WERI-Rb-1 (cell line): Measurements from ENCODE around the gene SERPINA6.
A peak's percentile ranks its signal among the peaks of the same experiment; 100 is the strongest.

ENCODE experiments used
- DNase-seq: peaks from one replicate; pipeline ENCODE4 v3.0.0-alpha.2; 2020
- H3K27ac ChIP-seq: fragments of 250-450 bp; sonication (Bioruptor Pico); 2 replicates; pipeline ENCODE4 v1.5.1; 2020; ENCODE audit warnings: mild to moderate bottlenecking, moderate library complexity
- H3K27me3 ChIP-seq: fragments of 250-450 bp; sonication (Bioruptor Pico); 2 replicates; pipeline ENCODE4 v1.5.1; 2021; ENCODE audit warnings: mild to moderate bottlenecking, low read depth, moderate library complexity; ENCODE audit not compliant: insufficient read depth, severe bottlenecking
- H3K36me3 ChIP-seq: fragments of 250-450 bp; sonication (Bioruptor Pico); 2 replicates; pipeline ENCODE4 v1.5.1; 2020; ENCODE audit warnings: mild to moderate bottlenecking, moderate library complexity
- H3K4me3 ChIP-seq: 2 replicates; pipeline ENCODE4 v1.5.1; 2011; ENCODE audit warnings: low read depth, mild to moderate bottlenecking, control low read depth, low read length
- H3K9me3 ChIP-seq: fragments of 250-450 bp; sonication (Bioruptor Pico); 2 replicates; pipeline ENCODE4 v1.5.1; 2021; ENCODE audit warnings: mild to moderate bottlenecking, moderate library complexity; ENCODE audit not compliant: severe bottlenecking
- TF ChIP-seq, protein P1 (sequence below): IDR thresholded peaks from 2 replicates; pipeline ENCODE4 v1.5.1; 2011; ENCODE audit warnings: low read depth, mild to moderate bottlenecking, control low read depth, inconsistent platforms, low read length

The SERPINA6 gene

DNA sequence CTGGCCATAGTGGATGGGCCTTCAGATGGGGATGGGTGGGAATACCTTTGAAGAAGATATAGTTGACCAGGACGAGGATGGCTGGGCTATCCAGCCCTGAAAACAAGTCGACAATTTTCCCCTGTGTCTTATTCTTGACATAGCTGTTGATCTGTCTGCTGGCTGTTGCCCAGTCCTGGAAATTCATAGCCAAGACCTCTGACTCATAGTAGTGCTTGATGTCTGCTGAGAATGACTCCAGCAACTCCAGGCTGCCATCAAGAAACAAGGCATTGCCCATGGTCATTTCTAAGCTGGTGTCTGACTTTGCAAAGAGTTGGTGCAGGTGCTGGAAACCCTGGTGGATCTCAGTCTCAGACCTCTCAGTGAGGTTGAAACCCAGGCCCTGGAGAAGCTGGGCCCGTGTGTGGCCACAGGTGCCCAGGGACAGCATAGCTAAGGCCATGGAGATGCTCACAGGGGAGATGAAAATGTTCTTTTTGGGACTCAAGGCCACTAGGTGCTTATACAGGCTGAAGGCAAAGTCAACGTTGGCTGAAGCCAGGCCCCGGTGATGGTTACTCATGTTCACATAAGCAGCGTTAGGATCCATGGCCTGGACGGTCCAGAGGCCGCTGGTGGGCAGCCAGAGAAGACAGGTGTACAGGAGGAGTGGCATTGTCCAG, 9.0 kb downstream of the SERPINA6 start:
- TF ChIP-seq, protein P1, sequence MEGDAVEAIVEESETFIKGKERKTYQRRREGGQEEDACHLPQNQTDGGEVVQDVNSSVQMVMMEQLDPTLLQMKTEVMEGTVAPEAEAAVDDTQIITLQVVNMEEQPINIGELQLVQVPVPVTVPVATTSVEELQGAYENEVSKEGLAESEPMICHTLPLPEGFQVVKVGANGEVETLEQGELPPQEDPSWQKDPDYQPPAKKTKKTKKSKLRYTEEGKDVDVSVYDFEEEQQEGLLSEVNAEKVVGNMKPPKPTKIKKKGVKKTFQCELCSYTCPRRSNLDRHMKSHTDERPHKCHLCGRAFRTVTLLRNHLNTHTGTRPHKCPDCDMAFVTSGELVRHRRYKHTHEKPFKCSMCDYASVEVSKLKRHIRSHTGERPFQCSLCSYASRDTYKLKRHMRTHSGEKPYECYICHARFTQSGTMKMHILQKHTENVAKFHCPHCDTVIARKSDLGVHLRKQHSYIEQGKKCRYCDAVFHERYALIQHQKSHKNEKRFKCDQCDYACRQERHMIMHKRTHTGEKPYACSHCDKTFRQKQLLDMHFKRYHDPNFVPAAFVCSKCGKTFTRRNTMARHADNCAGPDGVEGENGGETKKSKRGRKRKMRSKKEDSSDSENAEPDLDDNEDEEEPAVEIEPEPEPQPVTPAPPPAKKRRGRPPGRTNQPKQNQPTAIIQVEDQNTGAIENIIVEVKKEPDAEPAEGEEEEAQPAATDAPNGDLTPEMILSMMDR, result no peak
- no peak for DNase-seq

DNA sequence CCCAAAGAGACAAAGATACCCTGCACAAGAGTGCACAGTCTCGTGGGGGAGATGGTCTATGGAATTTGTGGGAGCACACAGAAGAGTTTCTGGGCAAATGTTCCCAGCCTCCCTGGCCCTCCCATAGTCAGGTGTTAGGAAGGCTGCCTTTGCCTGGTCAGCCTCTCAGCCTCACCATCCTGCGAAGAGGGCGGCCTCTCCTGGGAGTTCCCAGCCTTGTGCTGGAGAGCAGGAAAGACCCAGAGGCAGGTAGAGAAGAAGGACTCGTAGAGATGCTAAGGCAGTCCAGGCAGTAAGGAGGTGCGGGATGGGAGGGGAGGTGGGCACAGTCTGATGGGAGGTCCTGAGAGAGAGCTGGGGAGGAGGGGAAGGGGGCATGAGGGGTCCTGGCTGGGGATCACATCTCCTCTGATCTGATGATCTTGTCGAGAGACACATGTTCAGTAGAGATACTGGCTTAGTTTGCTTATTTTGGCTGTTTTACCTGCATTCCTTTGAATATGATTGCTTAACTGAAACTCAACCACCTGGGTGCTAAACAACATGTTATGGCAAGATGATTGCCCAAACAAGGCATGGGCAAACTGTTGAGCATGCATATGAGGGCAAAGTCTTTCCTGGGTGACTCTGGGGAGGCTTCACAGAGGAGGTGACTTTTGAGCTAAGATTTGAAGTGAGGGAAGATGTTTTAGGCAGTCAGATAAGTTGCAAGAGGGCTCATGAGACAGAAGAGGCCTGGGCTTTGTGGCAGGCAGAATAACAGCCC, 10.5 kb downstream of the SERPINA6 start:
- TF ChIP-seq, protein P1, result no peak
- H3K36me3 ChIP-seq, result no peaks in the 10 kb centered on the region

More for the DNA sequence above, 9.0 kb downstream of the SERPINA6 start:
- Histone ChIP-seq H3K36me3 (no peaks in the 10 kb centered on the region), H3K9me3 (peaks cover 3% of the 10 kb centered on the region), H3K27ac (no peak overlapping the region), H3K27me3 (no peaks in the 10 kb centered on the region), H3K4me3 (no peak overlapping the region)

DNA sequence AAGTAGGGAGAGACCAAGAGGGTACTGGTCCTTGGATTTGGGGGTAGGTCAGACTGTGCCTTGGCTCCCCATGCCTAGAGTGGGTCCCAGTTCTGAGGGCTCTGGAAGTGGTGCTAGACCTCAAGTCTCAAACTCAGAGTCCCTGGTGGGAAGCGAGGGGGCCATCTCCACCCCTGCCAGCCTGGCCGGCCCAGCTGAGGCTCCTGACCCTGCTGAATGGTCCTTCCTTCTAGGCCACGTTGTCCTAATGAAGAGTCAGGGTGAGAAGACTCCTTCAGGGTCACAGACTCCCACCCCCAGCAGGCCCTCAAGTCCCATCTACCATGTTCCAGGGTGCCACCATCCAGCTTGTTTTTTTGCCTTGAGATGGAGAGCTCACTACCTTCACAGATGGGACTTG, 12.9 kb downstream of the SERPINA6 start:
- peaks cover 2% of the 10 kb centered on the region for H3K27me3 ChIP-seq
- peaks cover 10% of the 10 kb centered on the region for H3K9me3 ChIP-seq
- H3K36me3 ChIP-seq, result no peaks in the 10 kb centered on the region
- TF ChIP-seq, protein P1, result no peak
- H3K4me3 ChIP-seq, result no peak overlapping the region
- DNase-seq, result no peak
- no peak overlapping the region for H3K27ac ChIP-seq

More for the DNA sequence above, 10.5 kb downstream of the SERPINA6 start:
- DNase-seq, result no peak
- Histone ChIP-seq H3K4me3 (no peak overlapping the region), H3K27me3 (peaks cover 2% of the 10 kb centered on the region), H3K27ac (no peak overlapping the region), H3K9me3 (peaks cover 7% of the 10 kb centered on the region)

DNA sequence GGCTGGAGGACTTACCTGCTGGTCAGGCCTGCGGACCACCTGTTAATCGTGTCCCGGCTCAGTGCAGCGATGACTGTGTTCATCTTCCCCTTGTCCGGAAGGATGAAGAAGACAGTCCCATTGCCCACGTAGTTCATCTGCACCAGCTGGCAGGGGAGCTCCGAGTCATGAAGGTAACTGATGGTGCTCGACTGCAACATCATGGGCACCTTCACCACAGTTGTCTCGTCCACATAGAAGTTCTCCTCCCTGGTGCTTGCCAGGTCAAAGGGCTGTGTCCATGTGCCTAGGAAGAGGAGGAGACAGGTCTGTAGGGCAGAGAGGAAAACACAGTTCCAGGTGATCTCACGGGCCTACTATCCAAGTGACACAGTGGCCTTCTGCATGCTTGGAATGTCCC, 13.4 kb downstream of the SERPINA6 start:
- Histone ChIP-seq H3K4me3 (no peak overlapping the region), H3K36me3 (no peaks in the 10 kb centered on the region), H3K27ac (no peak overlapping the region), H3K27me3 (peaks cover 2% of the 10 kb centered on the region), H3K9me3 (peaks cover 10% of the 10 kb centered on the region)
- TF ChIP-seq, protein P1, result no peak
- no peak for DNase-seq

DNA sequence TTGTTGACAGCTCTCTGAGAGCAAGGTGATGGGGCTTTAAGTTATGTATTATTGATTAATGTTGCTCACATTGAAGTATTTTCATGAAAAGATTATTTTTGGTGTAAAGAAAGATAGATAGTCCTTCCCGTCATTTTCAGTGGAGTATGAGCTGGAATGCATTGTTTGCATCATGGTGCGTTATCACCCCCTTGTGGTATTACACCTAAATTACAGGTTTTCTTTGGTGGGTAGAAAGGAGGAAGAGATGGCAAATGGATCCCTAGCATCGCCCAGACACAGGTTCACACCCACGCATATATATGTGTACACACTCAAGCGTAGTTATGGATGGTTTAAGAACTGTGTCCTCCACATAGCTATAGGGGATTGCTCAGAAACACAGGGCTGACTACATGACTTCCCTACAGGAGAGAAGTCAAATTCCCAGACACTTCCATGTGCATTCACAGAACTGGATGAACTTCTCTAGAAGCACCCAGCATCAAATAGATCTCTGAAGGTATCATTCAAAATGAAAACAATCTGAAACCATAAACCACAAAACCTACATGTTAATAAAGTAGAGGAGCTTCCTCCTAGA, 15.6 kb downstream of the SERPINA6 start:
- Histone ChIP-seq H3K27me3 (peaks cover 2% of the 10 kb centered on the region), H3K27ac (no peak overlapping the region), H3K4me3 (no peak overlapping the region), H3K36me3 (no peaks in the 10 kb centered on the region), H3K9me3 (peaks cover 10% of the 10 kb centered on the region)
- DNase-seq, result no peak
- TF ChIP-seq, protein P1, result peak; percentile 43; the same call in 1 of the 2 replicates
